H9 (cell line): ENCODE data around the gene ITPKB. TPM values are rescaled to one million over a fixed set of nuclear protein-coding genes. Genes with fewer than 3 reads are reported as not detected.

Experiments used
- DNase-seq: peaks from one replicate; pipeline ENCODE4 v3.0.0-alpha.2; 2017
- H2AFZ ChIP-seq: one replicate; pipeline ENCODE4 v1.6.1; 2013; ENCODE audit warnings: mild to moderate bottlenecking, low read length, control low read depth, moderate library complexity
- H2AK5ac ChIP-seq: 2 replicates; pipeline ENCODE4 v1.6.1; 2013; ENCODE audit warnings: low read length, control low read depth, mixed read lengths; ENCODE audit not compliant: insufficient read length
- H2BK120ac ChIP-seq: one replicate; pipeline ENCODE4 v1.6.1; 2013; ENCODE audit warnings: low read depth, mild to moderate bottlenecking, low read length, control low read depth, inconsistent platforms; ENCODE audit not compliant: poor library complexity, severe bottlenecking
- H2BK12ac ChIP-seq: 2 replicates; pipeline ENCODE4 v1.6.1; 2013; ENCODE audit warnings: low read length, control low read depth, mixed read lengths, low read depth; ENCODE audit not compliant: insufficient read length
- H2BK15ac ChIP-seq: 2 replicates; pipeline ENCODE4 v1.6.1; 2013; ENCODE audit warnings: low read depth, low read length, control low read depth
- H2BK20ac ChIP-seq: one replicate; pipeline ENCODE4 v1.6.1; 2013; ENCODE audit warnings: low read depth, mild to moderate bottlenecking, low read length, control low read depth, inconsistent platforms; ENCODE audit not compliant: poor library complexity, severe bottlenecking
- H2BK5ac ChIP-seq: 2 replicates; pipeline ENCODE4 v1.6.1; 2013; ENCODE audit warnings: low read length, control low read depth, mixed read lengths; ENCODE audit not compliant: insufficient read length
- H3K14ac ChIP-seq: 2 replicates; pipeline ENCODE4 v1.6.1; 2013; ENCODE audit warnings: low read length, control low read depth; ENCODE audit not compliant: insufficient read depth
- H3K18ac ChIP-seq: 2 replicates; pipeline ENCODE4 v1.6.1; 2013; ENCODE audit warnings: low read depth, mild to moderate bottlenecking, mixed read lengths, low read length, control low read depth; ENCODE audit not compliant: insufficient read length
- H3K23ac ChIP-seq: 2 replicates; pipeline ENCODE4 v1.6.1; 2013; ENCODE audit warnings: low read length, control low read depth, mixed read lengths, low read depth; ENCODE audit not compliant: insufficient read length
- H3K23me2 ChIP-seq: 2 replicates; pipeline ENCODE4 v1.6.1; 2013; ENCODE audit warnings: low read depth, mild to moderate bottlenecking, mixed read lengths, low read length, control low read depth; ENCODE audit not compliant: insufficient read length, poor library complexity, severe bottlenecking
- H3K27ac ChIP-seq: 2 replicates; pipeline ENCODE4 v1.5.1; 2013; ENCODE audit warnings: low read length, control low read depth, mixed read lengths, low read depth; ENCODE audit not compliant: insufficient read length
- H3K27me3 ChIP-seq: 2 replicates; pipeline ENCODE4 v1.6.1; 2013; ENCODE audit warnings: low read length, control low read depth, inconsistent platforms; ENCODE audit not compliant: insufficient read depth
- H3K4ac ChIP-seq: 2 replicates; pipeline ENCODE4 v1.6.1; 2013; ENCODE audit warnings: low read depth, mild to moderate bottlenecking, control low read depth, inconsistent platforms, low read length, moderate library complexity
- H3K4me1 ChIP-seq: 2 replicates; pipeline ENCODE4 v1.6.1; 2013; ENCODE audit warnings: low read length, control low read depth, inconsistent platforms; ENCODE audit not compliant: insufficient read depth
- H3K4me2 ChIP-seq: 2 replicates; pipeline ENCODE4 v1.6.1; 2013; ENCODE audit warnings: low read length, control low read depth, mixed read lengths; ENCODE audit not compliant: insufficient read length, insufficient read depth
- H3K56ac ChIP-seq: 2 replicates; pipeline ENCODE4 v1.6.1; 2013; ENCODE audit warnings: low read depth, mild to moderate bottlenecking, mixed read lengths, low read length, control low read depth; ENCODE audit not compliant: insufficient read length
- H3K79me1 ChIP-seq: 2 replicates; pipeline ENCODE4 v1.6.1; 2013; ENCODE audit warnings: low read depth, mild to moderate bottlenecking, moderate library complexity, low read length, control low read depth, inconsistent platforms; ENCODE audit not compliant: insufficient read depth, poor library complexity, severe bottlenecking
- H3K79me2 ChIP-seq: 2 replicates; pipeline ENCODE4 v1.6.1; 2013; ENCODE audit warnings: low read length, control low read depth, inconsistent platforms; ENCODE audit not compliant: insufficient read depth
- H3K9ac ChIP-seq: 2 replicates; pipeline ENCODE4 v1.6.1; 2013; ENCODE audit warnings: low read length, control low read depth, mixed read lengths; ENCODE audit not compliant: insufficient read length; ENCODE audit errors: extremely low read depth
- H3K9me3 ChIP-seq: one replicate; pipeline ENCODE4 v1.6.1; 2013; ENCODE audit warnings: low read depth, low read length, inconsistent platforms; ENCODE audit not compliant: control insufficient read depth
- H3T11ph ChIP-seq: one replicate; pipeline ENCODE4 v1.6.1; 2013; ENCODE audit warnings: mild to moderate bottlenecking, low read length, control low read depth, inconsistent platforms
- H4K20me1 ChIP-seq: one replicate; pipeline ENCODE4 v1.6.1; 2013; ENCODE audit not compliant: control insufficient read depth, insufficient read length, insufficient read depth
- H4K5ac ChIP-seq: 2 replicates; pipeline ENCODE4 v1.6.1; 2013; ENCODE audit warnings: low read depth, mild to moderate bottlenecking, mixed read lengths, low read length, control low read depth; ENCODE audit not compliant: insufficient read length
- H4K8ac ChIP-seq: replicated peaks from 2 replicates; pipeline ENCODE4 v1.6.1; 2013; ENCODE audit warnings: low read length, control low read depth, mixed read lengths, low read depth; ENCODE audit not compliant: insufficient read length
- H4K91ac ChIP-seq: 2 replicates; pipeline ENCODE4 v1.6.1; 2013; ENCODE audit warnings: low read depth, mild to moderate bottlenecking, moderate library complexity, mixed read lengths, low read length, control low read depth; ENCODE audit not compliant: insufficient read length
- H3K27ac Mint-ChIP-seq, 3 experiments: 2 replicates in 2 of 3; 3 replicates in 1 of 3; pipeline ENCODE4 v1.8.0; 2020 to 2021; ENCODE audit warnings: mixed read lengths in 3 of 3, mild to moderate bottlenecking in 1 of 3, moderate library complexity in 1 of 3
- H3K27me3 Mint-ChIP-seq: 2 replicates; pipeline ENCODE4 v1.8.0; 2021; ENCODE audit warnings: low read depth, mild to moderate bottlenecking, moderate library complexity, mixed read lengths
- H3K36me3 Mint-ChIP-seq, 3 experiments: 2 replicates in 2 of 3; 3 replicates in 1 of 3; pipeline ENCODE4 v1.8.0; 2020 to 2021; ENCODE audit warnings: low read depth in 3 of 3, mixed read lengths in 3 of 3; ENCODE audit not compliant: insufficient read depth in 1 of 3
- H3K4me1 Mint-ChIP-seq, 2 experiments: 2 replicates each; pipeline ENCODE4 v1.8.0; 2020; ENCODE audit warnings: mixed read lengths in 2 of 2
- H3K4me3 Mint-ChIP-seq, 2 experiments: 2 replicates in 1 of 2; 3 replicates in 1 of 2; pipeline ENCODE4 v1.8.0; 2020 to 2021; ENCODE audit warnings: mild to moderate bottlenecking in 2 of 2, mixed read lengths in 2 of 2, moderate library complexity in 1 of 2
- H3K9me3 Mint-ChIP-seq, 2 experiments: 2 replicates in 1 of 2; 3 replicates in 1 of 2; pipeline ENCODE4 v1.8.0; 2020; ENCODE audit warnings: mild to moderate bottlenecking in 2 of 2, mixed read lengths in 2 of 2, moderate library complexity in 1 of 2
- WGBS: extraction: QIAGEN DNeasy Blood & Tissue Kit; methylation state at CpG from one replicate; pipeline ENCODE4 v1.1.7; 2013; ENCODE audit warnings: missing lambda C conversion rate, low lambda C conversion rate, mixed read lengths; ENCODE audit not compliant: insufficient read length; ENCODE audit errors: extremely low coverage; 5-methylcytosine and 5-hydroxymethylcytosine counted together
- total RNA-seq: library from RNA; stranded (reverse); gene quantifications from 2 replicates; pipeline ENCODE4 v1.2.1, GENCODE V29; 2021
- TF ChIP-seq, protein P1 (sequence below): fragments of 200-600 bp; sonication (generic); conservative IDR thresholded peaks from 3 replicates; pipeline ENCODE4 v1.8.0; 2021; ENCODE audit warnings: antibody characterized with exemption, mild to moderate bottlenecking

Gene ITPKB
- total RNA-seq, 1 experiment from 2014 or later = 3.8 TPM

DNA sequence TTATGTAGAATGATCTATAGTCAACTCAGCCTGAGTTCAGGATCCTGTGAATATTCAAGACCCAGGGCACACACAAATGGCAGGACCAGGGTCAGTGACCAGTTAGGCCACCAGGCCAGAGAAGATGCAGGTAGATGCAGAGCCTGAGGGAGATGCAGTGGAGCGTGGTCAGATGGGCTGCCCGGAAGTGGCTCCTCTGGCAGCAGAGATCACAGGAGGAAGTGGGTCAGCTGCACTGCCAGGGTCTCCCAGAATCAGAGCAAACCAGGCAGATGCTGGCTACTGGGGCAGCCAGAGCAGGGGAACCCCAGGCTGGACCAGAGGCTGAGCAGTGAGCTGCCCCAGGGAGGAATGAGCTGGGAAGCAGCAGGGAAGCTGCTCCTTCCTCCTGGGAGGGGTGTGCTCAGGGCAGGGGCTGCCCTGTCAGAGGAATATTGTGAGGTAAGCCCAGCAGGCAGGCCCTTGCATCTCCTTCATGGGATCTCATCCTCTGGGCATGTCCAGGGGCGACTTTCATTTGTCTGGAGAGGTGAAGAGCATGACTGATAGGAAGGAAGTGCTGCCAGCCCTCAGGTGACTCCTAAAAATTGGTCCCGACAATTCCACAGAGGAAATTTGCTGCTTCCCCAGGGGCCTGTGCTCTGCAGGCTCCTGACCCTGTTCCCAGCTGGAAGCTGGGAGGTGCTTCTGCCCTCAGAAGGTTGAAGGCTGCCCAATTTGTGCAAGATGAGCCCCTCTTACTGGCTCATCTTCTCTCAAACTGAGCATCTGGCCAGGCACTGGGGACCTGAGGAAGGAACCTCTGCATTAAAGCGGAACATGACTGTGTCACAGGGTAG is 141.2 kb downstream of the ITPKB start:
- Histone ChIP-seq H3K4ac (no peak overlapping the region; the same call in 1 of the 2 replicates), H3K23me2 (no peaks in the 10 kb centered on the region), H4K91ac (no peak overlapping the region), H3K14ac (no peak overlapping the region), H3K18ac (no peak overlapping the region), H4K8ac (no peak overlapping the region), H2BK120ac (no peak overlapping the region), H2BK15ac (no peak overlapping the region), H3K56ac (no peak overlapping the region), H2BK20ac (no peak overlapping the region), H2BK5ac (no peak overlapping the region), H3K27me3 (no peaks in the 10 kb centered on the region), H3K79me1 (no peaks in the 10 kb centered on the region), H3K9ac (no peak overlapping the region), H3K27ac (no peak overlapping the region), H3K23ac (no peak overlapping the region), H3K4me1 (no peaks in the 10 kb centered on the region), H4K20me1 (no peaks in the 10 kb centered on the region), H2AFZ (no peak overlapping the region), H3T11ph (no peak overlapping the region), H3K9me3 (no peaks in the 10 kb centered on the region), H4K5ac (no peak overlapping the region), H2AK5ac (no peak overlapping the region), H3K4me2 (no peak overlapping the region), H2BK12ac (no peak overlapping the region), H3K79me2 (no peaks in the 10 kb centered on the region)
- H3K4me3 Mint-ChIP-seq = no peak overlapping the region
- no CpG with 5 or more reads among the region's 5 CpGs for WGBS
- no peak for DNase-seq
- 0 out of 4 replicates have a peak, but pooled peaks cover 0 to 6% of the 10 kb centered on the region in 2 experiments for H3K4me1 Mint-ChIP-seq
- H3K36me3 Mint-ChIP-seq = peaks cover 0 to 2% (median 2%) of the 10 kb centered on the region in 3 experiments; a peak in 2 of 7 replicates
- peaks cover 6 to 8% of the 10 kb centered on the region in 2 experiments; a peak in 4 of 5 replicates for H3K9me3 Mint-ChIP-seq
- TF ChIP-seq, protein P1, sequence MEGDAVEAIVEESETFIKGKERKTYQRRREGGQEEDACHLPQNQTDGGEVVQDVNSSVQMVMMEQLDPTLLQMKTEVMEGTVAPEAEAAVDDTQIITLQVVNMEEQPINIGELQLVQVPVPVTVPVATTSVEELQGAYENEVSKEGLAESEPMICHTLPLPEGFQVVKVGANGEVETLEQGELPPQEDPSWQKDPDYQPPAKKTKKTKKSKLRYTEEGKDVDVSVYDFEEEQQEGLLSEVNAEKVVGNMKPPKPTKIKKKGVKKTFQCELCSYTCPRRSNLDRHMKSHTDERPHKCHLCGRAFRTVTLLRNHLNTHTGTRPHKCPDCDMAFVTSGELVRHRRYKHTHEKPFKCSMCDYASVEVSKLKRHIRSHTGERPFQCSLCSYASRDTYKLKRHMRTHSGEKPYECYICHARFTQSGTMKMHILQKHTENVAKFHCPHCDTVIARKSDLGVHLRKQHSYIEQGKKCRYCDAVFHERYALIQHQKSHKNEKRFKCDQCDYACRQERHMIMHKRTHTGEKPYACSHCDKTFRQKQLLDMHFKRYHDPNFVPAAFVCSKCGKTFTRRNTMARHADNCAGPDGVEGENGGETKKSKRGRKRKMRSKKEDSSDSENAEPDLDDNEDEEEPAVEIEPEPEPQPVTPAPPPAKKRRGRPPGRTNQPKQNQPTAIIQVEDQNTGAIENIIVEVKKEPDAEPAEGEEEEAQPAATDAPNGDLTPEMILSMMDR = no peak
- peaks cover 8% of the 10 kb centered on the region for H3K27me3 Mint-ChIP-seq
- no peak overlapping the region for H3K27ac Mint-ChIP-seq
